Fibroblast of villous mesenchyme (primary cell): ENCODE data around the gene CPNE2. TPM values are rescaled to one million over a fixed set of nuclear protein-coding genes. Genes with fewer than 3 reads are reported as not detected.
"Not testable (repeated sequence)": the region's sequence is repeated elsewhere in the genome, so short reads cannot be mapped to it uniquely, and the experiment has no call there.

Experiments used
- DNase-seq: peaks from one replicate; pipeline ENCODE4 v3.0.0-alpha.2; 2010; ENCODE audit warnings: low read depth
- H3K4me3 ChIP-seq: 2 replicates; pipeline ENCODE4 v1.5.1; 2011; ENCODE audit warnings: low read depth, mild to moderate bottlenecking, low read length
- total RNA-seq: library from RNA; depleted of rRNA; stranded (reverse); fragments of >200 nt; gene quantifications from 2 replicates; pipeline ENCODE4 v1.2.3, GENCODE V29; 2012
- TF ChIP-seq, protein P1 (sequence below): IDR thresholded peaks from 2 replicates; pipeline ENCODE4 v1.5.1; 2012; ENCODE audit warnings: low read depth, mild to moderate bottlenecking, low read length; ENCODE audit not compliant: insufficient read depth

The CPNE2 gene
- total RNA-seq, 1 donor, result 24.2 TPM

- no peak for DNase-seq
- H3K4me3 ChIP-seq, result no peak overlapping the region
- TF ChIP-seq, protein P1, sequence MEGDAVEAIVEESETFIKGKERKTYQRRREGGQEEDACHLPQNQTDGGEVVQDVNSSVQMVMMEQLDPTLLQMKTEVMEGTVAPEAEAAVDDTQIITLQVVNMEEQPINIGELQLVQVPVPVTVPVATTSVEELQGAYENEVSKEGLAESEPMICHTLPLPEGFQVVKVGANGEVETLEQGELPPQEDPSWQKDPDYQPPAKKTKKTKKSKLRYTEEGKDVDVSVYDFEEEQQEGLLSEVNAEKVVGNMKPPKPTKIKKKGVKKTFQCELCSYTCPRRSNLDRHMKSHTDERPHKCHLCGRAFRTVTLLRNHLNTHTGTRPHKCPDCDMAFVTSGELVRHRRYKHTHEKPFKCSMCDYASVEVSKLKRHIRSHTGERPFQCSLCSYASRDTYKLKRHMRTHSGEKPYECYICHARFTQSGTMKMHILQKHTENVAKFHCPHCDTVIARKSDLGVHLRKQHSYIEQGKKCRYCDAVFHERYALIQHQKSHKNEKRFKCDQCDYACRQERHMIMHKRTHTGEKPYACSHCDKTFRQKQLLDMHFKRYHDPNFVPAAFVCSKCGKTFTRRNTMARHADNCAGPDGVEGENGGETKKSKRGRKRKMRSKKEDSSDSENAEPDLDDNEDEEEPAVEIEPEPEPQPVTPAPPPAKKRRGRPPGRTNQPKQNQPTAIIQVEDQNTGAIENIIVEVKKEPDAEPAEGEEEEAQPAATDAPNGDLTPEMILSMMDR, result no peak
Observed at GRCh38 chr16:57069053-57069452, 23.3 kb upstream of the CPNE2 start.

- H3K4me3 ChIP-seq, result no peak overlapping the region
- TF ChIP-seq, protein P1, result no peak
- DNase-seq, result no peak
Observed at GRCh38 chr16:57069635-57070370, 22.6 kb upstream of the CPNE2 start.

GRCh38 chr16:57070424-57070823, 22.0 kb upstream of the CPNE2 start:
- no peak overlapping the region for H3K4me3 ChIP-seq
- TF ChIP-seq, protein P1, result no peak
- DNase-seq, result no peak

DNA sequence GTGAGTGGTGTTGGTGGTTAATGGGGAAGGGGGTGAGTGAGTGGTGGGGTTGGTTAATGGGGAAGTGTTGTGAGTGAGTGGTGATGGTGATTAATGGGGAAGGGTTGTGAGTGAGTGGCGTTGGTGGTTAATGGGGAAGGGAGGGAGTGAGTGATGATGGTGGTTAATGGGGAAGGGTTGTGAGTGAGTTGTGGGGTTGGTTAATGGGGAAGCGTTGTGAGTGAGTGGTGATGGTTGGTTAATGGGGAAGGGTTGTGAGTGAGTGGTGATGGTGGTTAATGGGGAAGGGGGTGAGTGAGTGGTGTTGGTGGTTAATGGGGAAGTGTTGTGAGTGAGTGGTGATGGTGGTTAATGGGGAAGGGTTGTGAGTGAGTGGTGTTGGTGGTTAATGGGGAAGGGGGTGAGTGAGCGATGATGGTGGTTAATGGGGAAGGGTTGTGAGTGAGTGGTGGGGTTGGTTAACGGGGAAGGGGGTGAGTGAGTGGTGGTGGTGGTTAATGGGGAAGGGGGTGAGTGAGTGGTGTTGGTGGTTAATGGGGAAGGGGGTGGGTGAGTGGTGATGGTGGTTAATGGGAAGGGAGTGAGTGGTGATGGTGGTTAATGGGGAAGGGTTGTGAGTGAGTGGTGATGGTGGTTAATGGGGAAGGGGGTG, 21.2 kb upstream of the CPNE2 start:
- DNase-seq, H3K4me3 ChIP-seq: not testable (repeated sequence)

DNA sequence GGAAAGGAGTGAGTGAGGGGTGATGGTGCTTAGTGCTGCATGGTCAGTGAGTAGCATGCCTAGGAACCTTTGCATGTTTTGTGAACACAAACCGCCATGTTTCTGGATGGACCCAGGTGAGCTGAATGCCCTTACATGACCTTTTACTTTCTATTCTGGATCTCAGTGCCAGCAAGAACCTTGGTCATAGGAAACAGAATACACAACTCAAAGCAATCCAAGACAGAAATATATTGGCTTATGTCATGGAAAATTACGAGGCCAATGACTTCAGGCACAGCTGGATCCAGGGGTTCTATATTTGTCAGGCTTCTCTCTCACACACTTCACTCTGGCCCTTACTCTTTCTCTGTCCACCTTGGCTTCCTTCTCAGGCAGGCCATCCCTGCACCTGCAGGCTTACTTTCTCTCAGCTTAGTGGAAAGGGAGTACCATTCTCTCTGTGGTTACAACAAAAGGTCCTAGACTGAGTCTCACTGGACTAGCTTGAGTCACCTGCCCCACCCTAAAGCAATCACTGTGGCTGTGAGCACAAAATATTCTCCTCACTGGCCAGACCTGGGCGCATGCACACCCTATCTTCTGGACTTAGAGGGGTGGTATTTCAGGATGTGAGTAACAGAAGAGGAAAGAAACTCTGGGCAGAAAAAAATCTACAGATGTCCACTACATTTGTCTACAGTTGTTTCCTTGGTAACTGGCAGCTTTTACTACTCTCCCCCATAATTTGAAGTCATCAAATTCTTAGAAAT, 20.4 kb upstream of the CPNE2 start:
- TF ChIP-seq, protein P1, result no peak
- no peak overlapping the region for H3K4me3 ChIP-seq
- peak; percentile 19 for DNase-seq

DNA sequence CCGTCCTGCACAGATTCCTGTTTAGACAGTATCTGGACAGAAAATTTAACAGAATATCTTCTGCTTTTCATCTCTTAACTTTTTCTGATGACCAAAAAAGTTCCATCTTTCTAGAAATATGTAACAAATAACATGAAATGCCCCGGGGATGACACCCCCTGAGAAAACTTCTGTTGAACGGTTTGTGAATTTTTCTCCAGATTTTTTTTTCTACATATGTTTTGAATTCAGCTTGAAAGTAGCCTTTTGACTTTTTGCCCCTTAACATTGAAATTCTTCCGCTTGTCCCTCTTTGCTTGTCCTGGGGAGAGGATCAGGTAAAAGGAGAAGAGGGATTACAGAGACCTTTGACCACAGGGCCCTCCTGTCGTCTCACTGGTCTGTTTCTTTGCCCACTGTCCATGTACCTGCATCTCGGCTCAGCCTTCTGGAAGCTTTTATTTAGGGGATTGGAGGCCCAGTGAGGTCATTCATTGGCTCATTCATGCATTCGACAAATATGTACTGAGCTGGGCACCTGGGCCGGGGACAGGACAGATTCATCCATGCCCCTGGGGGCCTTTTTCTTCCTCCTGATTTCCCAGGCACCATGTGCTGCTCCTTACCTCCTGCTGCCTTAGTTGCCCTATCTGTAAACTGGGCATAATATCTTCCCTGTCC, 19.6 kb upstream of the CPNE2 start:
- TF ChIP-seq, protein P1, result no peak
- no peak for DNase-seq
- H3K4me3 ChIP-seq, result no peak overlapping the region

- DNase-seq, result no peak
- TF ChIP-seq, protein P1, result no peak
Observed at GRCh38 chr16:57077714-57078113, 14.7 kb upstream of the CPNE2 start.

More at GRCh38 chr16:57077714-57078113, 14.7 kb upstream of the CPNE2 start:
- no peak overlapping the region for H3K4me3 ChIP-seq
